Measurements from ENCODE around the gene REX1BD.

REX1BD gene

GRCh38 chr19:18574691-18575291, 13.8 kb upstream of the REX1BD start:
- peaks cover 56% of the 10 kb centered on the region for H3K36me3 ChIP-seq
- TF ChIP-seq, protein P1, sequence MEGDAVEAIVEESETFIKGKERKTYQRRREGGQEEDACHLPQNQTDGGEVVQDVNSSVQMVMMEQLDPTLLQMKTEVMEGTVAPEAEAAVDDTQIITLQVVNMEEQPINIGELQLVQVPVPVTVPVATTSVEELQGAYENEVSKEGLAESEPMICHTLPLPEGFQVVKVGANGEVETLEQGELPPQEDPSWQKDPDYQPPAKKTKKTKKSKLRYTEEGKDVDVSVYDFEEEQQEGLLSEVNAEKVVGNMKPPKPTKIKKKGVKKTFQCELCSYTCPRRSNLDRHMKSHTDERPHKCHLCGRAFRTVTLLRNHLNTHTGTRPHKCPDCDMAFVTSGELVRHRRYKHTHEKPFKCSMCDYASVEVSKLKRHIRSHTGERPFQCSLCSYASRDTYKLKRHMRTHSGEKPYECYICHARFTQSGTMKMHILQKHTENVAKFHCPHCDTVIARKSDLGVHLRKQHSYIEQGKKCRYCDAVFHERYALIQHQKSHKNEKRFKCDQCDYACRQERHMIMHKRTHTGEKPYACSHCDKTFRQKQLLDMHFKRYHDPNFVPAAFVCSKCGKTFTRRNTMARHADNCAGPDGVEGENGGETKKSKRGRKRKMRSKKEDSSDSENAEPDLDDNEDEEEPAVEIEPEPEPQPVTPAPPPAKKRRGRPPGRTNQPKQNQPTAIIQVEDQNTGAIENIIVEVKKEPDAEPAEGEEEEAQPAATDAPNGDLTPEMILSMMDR (IDR thresholded peaks at IDR 0.05; ENCODE audit: low read depth, low read length), result no peak

GRCh38 chr19:18576383-18576782, 12.2 kb upstream of the REX1BD start:
- H3K27me3 ChIP-seq, result no peaks in the 10 kb centered on the region
- no peak overlapping the region for H3K4me3 ChIP-seq (ENCODE audit: low read depth, low read length)
- TF ChIP-seq, protein P1 (IDR thresholded peaks at IDR 0.05; ENCODE audit: low read depth, low read length), result no peak
- H3K36me3 ChIP-seq, result peaks cover 55% of the 10 kb centered on the region
- no peaks in the 10 kb centered on the region for H3K4me1 ChIP-seq
- DNase-seq, result no peak
- no peaks in the 10 kb centered on the region for H3K9me3 ChIP-seq

More at GRCh38 chr19:18574691-18575291, 13.8 kb upstream of the REX1BD start:
- no peak for DNase-seq
- H3K4me1 ChIP-seq, result no peaks in the 10 kb centered on the region
- no peak overlapping the region for H3K4me3 ChIP-seq (ENCODE audit: low read depth, low read length)
- H3K27me3 ChIP-seq, result no peaks in the 10 kb centered on the region
- no peaks in the 10 kb centered on the region for H3K9me3 ChIP-seq

DNA sequence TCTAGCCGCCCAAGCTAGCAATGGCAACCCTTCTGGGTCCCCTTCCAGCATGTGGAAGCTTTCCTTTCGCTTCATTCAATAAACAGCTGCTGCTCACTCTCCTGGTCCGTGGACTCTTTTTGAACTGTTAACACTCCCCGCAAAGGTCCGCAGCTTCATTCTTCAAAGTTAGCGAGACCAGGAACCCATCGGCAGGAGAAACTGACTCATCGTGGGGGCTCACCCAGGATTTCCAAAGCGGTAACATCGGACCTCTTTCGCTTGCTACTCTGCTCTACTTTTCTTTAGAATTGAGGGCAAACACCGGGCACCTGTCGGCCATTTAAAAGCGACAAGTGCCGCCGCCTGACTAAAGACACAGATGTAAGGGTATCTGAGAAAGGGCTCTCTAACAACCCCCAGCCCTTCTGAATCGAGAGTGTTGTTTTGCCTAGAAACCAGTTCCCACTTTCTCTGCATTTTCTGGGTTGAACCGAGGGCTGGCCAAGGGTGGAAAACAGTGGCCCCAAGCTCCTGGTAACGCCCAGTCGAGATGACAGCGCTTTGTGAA, 11.2 kb upstream of the REX1BD start:
- no peaks in the 10 kb centered on the region for H3K27me3 ChIP-seq
- H3K36me3 ChIP-seq, result peaks cover 49% of the 10 kb centered on the region
- H3K9me3 ChIP-seq, result no peaks in the 10 kb centered on the region
- H3K4me3 ChIP-seq (ENCODE audit: low read depth, low read length), result no peak overlapping the region
- TF ChIP-seq, protein P1 (IDR thresholded peaks at IDR 0.05; ENCODE audit: low read depth, low read length), result no peak
- H3K4me1 ChIP-seq, result no peaks in the 10 kb centered on the region
- DNase-seq, result no peak

GRCh38 chr19:18580311-18580710, 8.3 kb upstream of the REX1BD start:
- Histone ChIP-seq H3K9me3 (no peaks in the 10 kb centered on the region), H3K36me3 (peaks cover 20% of the 10 kb centered on the region), H3K27me3 (no peaks in the 10 kb centered on the region), H3K4me3 (ENCODE audit: low read depth, low read length) (no peak overlapping the region), H3K4me1 (no peaks in the 10 kb centered on the region)
- TF ChIP-seq, protein P1 (IDR thresholded peaks at IDR 0.05; ENCODE audit: low read depth, low read length), result no peak
- no peak for DNase-seq

DNA sequence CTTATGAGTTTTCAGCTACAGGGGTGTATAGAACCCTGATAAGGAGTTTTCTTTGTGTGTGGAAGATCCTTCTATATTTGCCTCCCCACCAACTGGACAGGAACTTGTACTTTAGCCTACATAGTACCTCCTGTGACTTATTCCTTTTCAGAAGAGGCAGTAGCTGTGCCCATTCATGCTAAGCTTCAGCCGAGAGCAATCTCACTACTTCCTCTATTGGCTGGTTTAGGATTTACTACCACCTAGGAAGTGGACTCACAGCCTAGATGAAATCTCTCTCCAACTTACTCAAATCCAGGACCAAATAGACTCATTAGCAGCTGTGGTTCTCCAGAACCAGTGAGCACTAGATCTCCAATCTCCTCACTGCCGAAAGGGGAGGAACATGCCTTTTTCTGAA, 2.3 kb upstream of the REX1BD start:
- Histone ChIP-seq H3K9me3 (no peaks in the 10 kb centered on the region), H3K4me3 (ENCODE audit: low read depth, low read length) (no peak overlapping the region), H3K27me3 (no peaks in the 10 kb centered on the region), H3K4me1 (peaks cover 4% of the 10 kb centered on the region), H3K36me3 (no peaks in the 10 kb centered on the region)
- no peak for DNase-seq
- TF ChIP-seq, protein P1 (IDR thresholded peaks at IDR 0.05; ENCODE audit: low read depth, low read length), result no peak

GRCh38 chr19:18587561-18587960, 1.0 kb upstream of the REX1BD start:
- peaks cover 4% of the 10 kb centered on the region for H3K4me1 ChIP-seq
- TF ChIP-seq, protein P1 (IDR thresholded peaks at IDR 0.05; ENCODE audit: low read depth, low read length), result no peak
- no peaks in the 10 kb centered on the region for H3K27me3 ChIP-seq
- H3K9me3 ChIP-seq, result no peaks in the 10 kb centered on the region
- H3K4me3 ChIP-seq (ENCODE audit: low read depth, low read length), result peak overlapping the region; percentile 86; the same call in 1 of the 2 replicates
- no peak for DNase-seq
- H3K36me3 ChIP-seq, result no peaks in the 10 kb centered on the region

Measured in BE2C (cell line).